ENCODE data around the gene CD48.

The CD48 gene

DNA sequence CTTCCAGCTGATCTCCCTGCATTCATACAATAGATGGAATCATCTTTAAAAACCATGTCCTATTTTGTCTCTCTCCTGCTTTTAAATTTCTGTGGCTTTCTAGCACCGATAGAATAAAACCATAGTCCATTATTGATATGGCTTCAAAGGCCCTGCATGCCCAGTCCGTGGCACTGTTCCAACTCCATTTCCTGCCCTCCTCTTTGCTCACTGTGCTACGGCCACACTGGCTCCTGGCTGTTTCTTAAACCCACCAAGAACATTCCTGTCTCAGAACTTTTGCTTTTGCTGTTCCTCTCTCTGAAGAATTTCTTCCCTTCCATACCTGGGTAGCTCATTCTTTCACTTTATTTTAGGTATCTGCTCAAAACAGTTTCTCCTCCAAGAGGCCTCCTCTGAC, 72.0 kb downstream of the CD48 start:
- no peak for DNase-seq
- Histone ChIP-seq H3K4ac (ENCODE audit: low read depth in 1 of 2, low read length in 2 of 2) (peak overlapping the region in 1 of 2 experiments; percentile 19), H3K4me1 (ENCODE audit: control insufficient read depth, insufficient read depth, low read depth, low read length) (peaks cover 1% of the 10 kb centered on the region), H3K36me3 (ENCODE audit: control insufficient read depth in 1 of 2, insufficient read depth in 2 of 2, low read depth in 1 of 2, low read length in 2 of 2) (no peaks in the 10 kb centered on the region), H3K4me3 (ENCODE audit: insufficient read depth in 1 of 2, low read depth in 1 of 2, low read length in 2 of 2) (no peak overlapping the region), H2BK12ac (ENCODE audit: low read length in 2 of 2) (peak overlapping the region in 1 of 2 experiments; percentile 94), H3K27ac (ENCODE audit: low read length, poor library complexity, severe bottlenecking) (no peak overlapping the region), H3K18ac (ENCODE audit: low read depth in 1 of 2, low read length in 2 of 2) (peak overlapping the region in 1 of 2 experiments; percentile 48), H3K9me3 (ENCODE audit: control insufficient read depth, low read length) (no peaks in the 10 kb centered on the region), H4K8ac (ENCODE audit: low read length) (peak overlapping the region; percentile 82), H2AFZ (ENCODE audit: low read depth, low read length) (no peak overlapping the region), H3K27me3 (ENCODE audit: control insufficient read depth in 1 of 2, insufficient read depth in 1 of 2, low read length in 2 of 2) (peaks cover 3 to 4% of the 10 kb centered on the region in 2 experiments), H4K91ac (ENCODE audit: low read length) (no peak overlapping the region), H3K23ac (ENCODE audit: low read length in 2 of 2) (no peak overlapping the region), H2BK120ac (ENCODE audit: low read depth, low read length) (no peak overlapping the region), H2BK5ac (ENCODE audit: low read depth, low read length, poor library complexity, severe bottlenecking) (peak overlapping the region; percentile 0), H3K79me1 (replicated peaks; ENCODE audit: low read length, poor library complexity, severe bottlenecking) (no peaks in the 10 kb centered on the region), H3K4me2 (ENCODE audit: low read length, poor library complexity, severe bottlenecking) (no peak overlapping the region), H2BK15ac (ENCODE audit: low read depth, poor library complexity, severe bottlenecking) (no peak overlapping the region), H3K9ac (ENCODE audit: low read length) (no peak overlapping the region), H2AK5ac (ENCODE audit: low read length, severe bottlenecking) (no peak overlapping the region), H3K14ac (ENCODE audit: low read length in 2 of 2) (no peak overlapping the region)
- WGBS = 47% methylated on average over 3 of the region's 3 CpGs

DNA sequence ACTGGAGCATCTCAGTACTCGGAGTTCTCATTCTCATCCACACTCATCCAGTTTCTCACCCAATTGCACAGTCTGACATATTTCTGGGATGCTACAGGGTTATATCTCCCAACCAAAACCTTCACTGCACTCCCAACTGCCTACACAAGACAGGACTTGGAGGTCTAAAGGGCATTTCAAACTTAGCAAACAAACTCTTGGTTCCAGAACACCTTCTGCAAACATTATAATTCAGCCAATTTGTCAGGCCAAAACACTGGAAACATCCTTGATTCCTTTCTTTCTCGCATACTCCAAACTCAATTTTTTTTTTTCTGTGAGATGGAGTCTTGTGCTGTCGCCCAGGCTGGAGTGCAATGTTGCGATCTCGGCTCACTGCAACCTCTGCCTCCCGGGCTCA, 72.7 kb downstream of the CD48 start:
- H3K36me3 ChIP-seq (ENCODE audit: control insufficient read depth in 1 of 2, insufficient read depth in 2 of 2, low read depth in 1 of 2, low read length in 2 of 2) = no peaks in the 10 kb centered on the region
- H3K4me2 ChIP-seq (ENCODE audit: low read length, poor library complexity, severe bottlenecking) = no peak overlapping the region
- no peak overlapping the region for H3K27ac ChIP-seq (ENCODE audit: low read length, poor library complexity, severe bottlenecking)
- H2AK5ac ChIP-seq (ENCODE audit: low read length, severe bottlenecking) = peak overlapping the region; percentile 64
- no peak overlapping the region for H3K9ac ChIP-seq (ENCODE audit: low read length)
- no peak overlapping the region for H2BK5ac ChIP-seq (ENCODE audit: low read depth, low read length, poor library complexity, severe bottlenecking)
- H3K79me1 ChIP-seq (replicated peaks; ENCODE audit: low read length, poor library complexity, severe bottlenecking) = no peaks in the 10 kb centered on the region
- H2BK15ac ChIP-seq (ENCODE audit: low read depth, poor library complexity, severe bottlenecking) = no peak overlapping the region
- H3K23ac ChIP-seq (ENCODE audit: low read length in 2 of 2) = no peak overlapping the region
- no peak overlapping the region for H3K18ac ChIP-seq (ENCODE audit: low read depth in 1 of 2, low read length in 2 of 2)
- no peaks in the 10 kb centered on the region for H3K9me3 ChIP-seq (ENCODE audit: control insufficient read depth, low read length)
- peak overlapping the region; percentile 21 to 70 for H3K4ac ChIP-seq (ENCODE audit: low read depth in 1 of 2, low read length in 2 of 2)
- H3K4me3 ChIP-seq (ENCODE audit: insufficient read depth in 1 of 2, low read depth in 1 of 2, low read length in 2 of 2) = no peak overlapping the region
- H3K27me3 ChIP-seq (ENCODE audit: control insufficient read depth in 1 of 2, insufficient read depth in 1 of 2, low read length in 2 of 2) = peaks cover 3 to 4% of the 10 kb centered on the region in 2 experiments
- H2AFZ ChIP-seq (ENCODE audit: low read depth, low read length) = no peak overlapping the region
- DNase-seq = no peak
- no peak overlapping the region for H4K8ac ChIP-seq (ENCODE audit: low read length)
- peak overlapping the region; percentile 46 to 81 for H2BK12ac ChIP-seq (ENCODE audit: low read length in 2 of 2)
- peaks cover 1% of the 10 kb centered on the region for H3K4me1 ChIP-seq (ENCODE audit: control insufficient read depth, insufficient read depth, low read depth, low read length)
- H4K91ac ChIP-seq (ENCODE audit: low read length) = no peak overlapping the region
- WGBS = 97% methylated on average over 6 of the region's 6 CpGs
- H3K14ac ChIP-seq (ENCODE audit: low read length in 2 of 2) = no peak overlapping the region
- peak overlapping the region; percentile 2 for H2BK120ac ChIP-seq (ENCODE audit: low read depth, low read length)

DNA sequence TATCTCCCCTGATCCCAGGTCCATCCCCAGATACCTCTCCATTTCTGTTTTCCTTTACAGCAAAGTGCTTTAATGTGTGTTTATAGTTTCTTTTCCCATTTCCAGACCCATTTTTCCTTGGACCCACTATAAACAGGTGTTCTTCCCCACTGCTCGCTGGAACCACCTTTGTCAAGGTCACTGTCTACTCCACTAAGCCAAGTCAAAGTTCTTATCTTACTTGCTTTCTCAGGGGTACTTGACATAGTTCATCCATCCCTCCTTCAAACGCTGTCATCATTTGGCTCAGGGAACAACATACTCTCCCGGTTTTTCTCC, 73.1 kb downstream of the CD48 start:
- Histone ChIP-seq H3K9ac (ENCODE audit: low read length) (no peak overlapping the region), H4K91ac (ENCODE audit: low read length) (no peak overlapping the region), H2AK5ac (ENCODE audit: low read length, severe bottlenecking) (peak overlapping the region; percentile 64), H3K23ac (ENCODE audit: low read length in 2 of 2) (no peak overlapping the region), H2BK15ac (ENCODE audit: low read depth, poor library complexity, severe bottlenecking) (no peak overlapping the region), H3K4me3 (ENCODE audit: insufficient read depth in 1 of 2, low read depth in 1 of 2, low read length in 2 of 2) (no peak overlapping the region), H3K9me3 (ENCODE audit: control insufficient read depth, low read length) (no peaks in the 10 kb centered on the region), H2BK12ac (ENCODE audit: low read length in 2 of 2) (peak overlapping the region in 1 of 2 experiments; percentile 81), H3K4ac (ENCODE audit: low read depth in 1 of 2, low read length in 2 of 2) (peak overlapping the region; percentile 21 to 70), H3K27me3 (ENCODE audit: control insufficient read depth in 1 of 2, insufficient read depth in 1 of 2, low read length in 2 of 2) (peaks cover 3 to 4% of the 10 kb centered on the region in 2 experiments), H3K14ac (ENCODE audit: low read length in 2 of 2) (no peak overlapping the region), H2AFZ (ENCODE audit: low read depth, low read length) (no peak overlapping the region), H3K27ac (ENCODE audit: low read length, poor library complexity, severe bottlenecking) (no peak overlapping the region), H3K79me1 (replicated peaks; ENCODE audit: low read length, poor library complexity, severe bottlenecking) (no peaks in the 10 kb centered on the region), H3K4me2 (ENCODE audit: low read length, poor library complexity, severe bottlenecking) (no peak overlapping the region), H4K8ac (ENCODE audit: low read length) (no peak overlapping the region), H2BK120ac (ENCODE audit: low read depth, low read length) (peak overlapping the region; percentile 2), H3K4me1 (ENCODE audit: control insufficient read depth, insufficient read depth, low read depth, low read length) (peaks cover 1% of the 10 kb centered on the region), H2BK5ac (ENCODE audit: low read depth, low read length, poor library complexity, severe bottlenecking) (no peak overlapping the region), H3K36me3 (ENCODE audit: control insufficient read depth in 1 of 2, insufficient read depth in 2 of 2, low read depth in 1 of 2, low read length in 2 of 2) (no peaks in the 10 kb centered on the region), H3K18ac (ENCODE audit: low read depth in 1 of 2, low read length in 2 of 2) (no peak overlapping the region)
- WGBS = 92% methylated on average over 3 of the region's 3 CpGs
- no peak for DNase-seq

DNA sequence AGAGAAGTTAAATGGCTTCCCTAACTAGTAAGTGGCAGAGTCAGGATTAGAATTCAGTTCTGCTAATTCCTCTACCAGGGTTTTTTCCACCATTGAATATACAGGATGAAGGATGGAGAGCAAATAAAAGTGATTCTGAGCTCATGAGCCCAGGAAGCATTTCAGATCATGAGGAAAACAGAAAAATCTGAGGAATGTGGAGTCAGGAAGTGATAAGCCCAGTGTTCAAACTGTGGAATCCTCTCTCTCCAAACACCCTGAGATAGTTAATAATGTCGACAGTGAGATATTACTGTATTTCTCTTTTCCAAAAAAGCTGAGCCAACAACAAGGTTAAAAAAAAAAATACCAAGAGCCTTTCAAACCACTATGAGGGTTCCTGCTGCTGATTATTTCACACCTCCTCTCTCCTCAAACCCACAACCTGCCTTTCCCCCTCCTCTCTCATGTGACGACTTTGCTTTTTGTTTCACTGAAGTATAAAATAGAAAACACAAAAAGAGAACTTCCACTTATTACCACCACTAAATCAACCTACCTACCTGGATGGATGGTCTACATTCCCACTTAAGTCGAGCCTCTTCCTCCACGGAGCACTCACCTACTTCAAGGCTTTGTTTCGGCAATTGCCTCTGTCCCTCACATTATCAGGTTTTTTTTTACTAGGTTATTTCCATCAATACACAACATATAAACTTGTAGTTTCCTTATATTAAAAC, 73.6 kb downstream of the CD48 start:
- no peak overlapping the region for H4K91ac ChIP-seq (ENCODE audit: low read length)
- no peak overlapping the region for H3K9ac ChIP-seq (ENCODE audit: low read length)
- H3K23ac ChIP-seq (ENCODE audit: low read length in 2 of 2) = no peak overlapping the region
- no peak overlapping the region for H4K8ac ChIP-seq (ENCODE audit: low read length)
- no peak overlapping the region for H2BK12ac ChIP-seq (ENCODE audit: low read length in 2 of 2)
- H3K18ac ChIP-seq (ENCODE audit: low read depth in 1 of 2, low read length in 2 of 2) = peak overlapping the region in 1 of 2 experiments; percentile 57
- no peak overlapping the region for H3K4me2 ChIP-seq (ENCODE audit: low read length, poor library complexity, severe bottlenecking)
- no peaks in the 10 kb centered on the region for H3K79me1 ChIP-seq (replicated peaks; ENCODE audit: low read length, poor library complexity, severe bottlenecking)
- peaks cover 1% of the 10 kb centered on the region for H3K4me1 ChIP-seq (ENCODE audit: control insufficient read depth, insufficient read depth, low read depth, low read length)
- H3K27ac ChIP-seq (ENCODE audit: low read length, poor library complexity, severe bottlenecking) = peak overlapping the region; percentile 41
- H3K9me3 ChIP-seq (ENCODE audit: control insufficient read depth, low read length) = no peaks in the 10 kb centered on the region
- WGBS = 74% methylated on average over 5 of the region's 5 CpGs
- DNase-seq = no peak
- no peak overlapping the region for H2AFZ ChIP-seq (ENCODE audit: low read depth, low read length)
- no peak overlapping the region for H2AK5ac ChIP-seq (ENCODE audit: low read length, severe bottlenecking)
- no peak overlapping the region for H3K14ac ChIP-seq (ENCODE audit: low read length in 2 of 2)
- no peak overlapping the region for H2BK15ac ChIP-seq (ENCODE audit: low read depth, poor library complexity, severe bottlenecking)
- no peak overlapping the region for H3K4me3 ChIP-seq (ENCODE audit: insufficient read depth in 1 of 2, low read depth in 1 of 2, low read length in 2 of 2)
- H2BK120ac ChIP-seq (ENCODE audit: low read depth, low read length) = no peak overlapping the region
- no peaks in the 10 kb centered on the region for H3K36me3 ChIP-seq (ENCODE audit: control insufficient read depth in 1 of 2, insufficient read depth in 2 of 2, low read depth in 1 of 2, low read length in 2 of 2)
- H2BK5ac ChIP-seq (ENCODE audit: low read depth, low read length, poor library complexity, severe bottlenecking) = no peak overlapping the region
- peak overlapping the region in 1 of 2 experiments; percentile 47 for H3K4ac ChIP-seq (ENCODE audit: low read depth in 1 of 2, low read length in 2 of 2)
- H3K27me3 ChIP-seq (ENCODE audit: control insufficient read depth in 1 of 2, insufficient read depth in 1 of 2, low read length in 2 of 2) = peaks cover 3 to 4% of the 10 kb centered on the region in 2 experiments

Data from mesenchymal stem cell (in vitro differentiated cells and primary cell).